HG02884 (cell line): Measurements from ENCODE around the gene TYMP.

Source experiments
- ATAC-seq: cut with Tn5 transposase; IDR thresholded peaks from one replicate; pipeline ENCODE4 v1.9.1; 2021; ENCODE audit warnings: mild to moderate bottlenecking, moderate library complexity; ENCODE audit not compliant: unreplicated experiment

TYMP gene

GRCh38 chr22:50563413-50564160 lies 33.8 kb upstream of the TYMP start:
- ATAC-seq = no peak

GRCh38 chr22:50562523-50563412 lies 33.0 kb upstream of the TYMP start, which contains the start of gene SYCE3:
TSS of gene SYCE3 (minus strand) at chr22:50562919. CDS start at chr22:50556405, 6,514 bp downstream.
- peak; percentile 80 for ATAC-seq

- ATAC-seq = no peak
Observed at GRCh38 chr22:50561401-50562358, 31.9 kb upstream of the TYMP start.

GRCh38 chr22:50560034-50560433 lies 30.2 kb upstream of the TYMP start:
- no peak for ATAC-seq

GRCh38 chr22:50556703-50557102 lies 26.9 kb upstream of the TYMP start:
- ATAC-seq = no peak

- no peak for ATAC-seq
Observed at GRCh38 chr22:50553310-50553709, 23.5 kb upstream of the TYMP start.

- ATAC-seq = no peak
Observed at GRCh38 chr22:50551160-50551752, 21.4 kb upstream of the TYMP start.

GRCh38 chr22:50550395-50550794 lies 20.6 kb upstream of the TYMP start:
- ATAC-seq = no peak

- ATAC-seq = no peak
Observed at GRCh38 chr22:50548921-50549790, 19.3 kb upstream of the TYMP start.

GRCh38 chr22:50548040-50548920 lies 18.5 kb upstream of the TYMP start:
- no peak for ATAC-seq

GRCh38 chr22:50547263-50547985 lies 17.6 kb upstream of the TYMP start:
- no peak for ATAC-seq

- no peak for ATAC-seq
Observed at GRCh38 chr22:50546326-50547262, 16.8 kb upstream of the TYMP start.

GRCh38 chr22:50545522-50546325 lies 15.9 kb upstream of the TYMP start, which contains the start of gene KLHDC7B:
TSS of gene KLHDC7B (plus strand) at chr22:50545899. CDS start at chr22:50546244, 345 bp downstream.
- no peak for ATAC-seq

- no peak for ATAC-seq
Observed at GRCh38 chr22:50544746-50545253, 15.0 kb upstream of the TYMP start.

GRCh38 chr22:50544078-50544745 lies 14.4 kb upstream of the TYMP start:
- ATAC-seq = no peak
